SK-N-SH (cell line): ENCODE measurements around the gene GIT2. TPM values are rescaled to one million over a fixed set of nuclear protein-coding genes. Genes with fewer than 3 reads are reported as not detected.

Experiments used
- CTCF ChIA-PET: fragments of 300-600, 350-600 bp; formaldehyde crosslinking; extraction: SDS; loops from one replicate; lab custom pipeline; 2021; lab: Yijun Ruan, JAX
- POLR2A ChIA-PET: fragments of 350-600 bp; sonication (Branson Sonifier 250); formaldehyde crosslinking; extraction: SDS; loops from one replicate; lab custom pipeline; 2020; ENCODE audit warnings: antibody characterized with exemption, inconsistent platforms; lab: Yijun Ruan, JAX
- DNase-seq: peaks from one replicate; pipeline ENCODE4 v3.0.0; 2012
- H2AFZ ChIP-seq: fragments of 200-600 bp; sonication (generic); 2 replicates; pipeline ENCODE4 v1.8.1; 2016; ENCODE audit warnings: antibody characterized with exemption, mild to moderate bottlenecking, low read depth
- H3F3A ChIP-seq: fragments of 200-600 bp; sonication (generic); replicated peaks from 2 replicates; pipeline ENCODE3; 2016; ENCODE audit warnings: antibody characterized with exemption, mild to moderate bottlenecking; ENCODE audit not compliant: insufficient read depth
- H3K27ac ChIP-seq, 2 experiments: fragments of 200-500 bp in 1 of 2; fragments of 200-600 bp in 1 of 2; sonication (Bioruptor generic) in 1 of 2; sonication (generic), shearing (Covaris generic) in 1 of 2; 2 replicates each; pipeline versions ENCODE4 v1.5.1 to v1.6.1; 2014 to 2016; ENCODE audit warnings: low read depth in 2 of 2, inconsistent platforms in 1 of 2, low read length in 1 of 2, mild to moderate bottlenecking in 1 of 2, mixed read lengths in 1 of 2
- H3K27me3 ChIP-seq: fragments of 200-600 bp; sonication (generic), shearing (Covaris generic); 2 replicates; pipeline ENCODE4 v1.6.1; 2016; ENCODE audit warnings: mixed run types; ENCODE audit not compliant: insufficient read depth
- H3K36me3 ChIP-seq, 2 experiments: fragments of 200-500 bp in 1 of 2; fragments of 200-600 bp in 1 of 2; sonication (Bioruptor generic) in 1 of 2; sonication (generic) in 1 of 2; replicated peaks in 1 of 2; 2 replicates each; pipeline versions ENCODE3 to v1.5.1; 2014 to 2016; ENCODE audit warnings: low read length in 1 of 2, mild to moderate bottlenecking in 1 of 2; ENCODE audit not compliant: insufficient read depth in 2 of 2, control insufficient read depth in 1 of 2
- H3K4me1 ChIP-seq, 2 experiments: fragments of 200-500 bp in 1 of 2; fragments of 200-600 bp in 1 of 2; sonication (Bioruptor generic) in 1 of 2; sonication (generic), shearing (Covaris generic) in 1 of 2; 2 replicates each; pipeline versions ENCODE4 v1.5.1 to v1.6.1; 2014 to 2016; ENCODE audit warnings: low read depth in 1 of 2, low read length in 1 of 2, mixed run types in 1 of 2; ENCODE audit not compliant: insufficient read depth in 2 of 2, control insufficient read depth in 1 of 2
- H3K4me2 ChIP-seq: fragments of 200-600 bp; sonication (generic), shearing (Covaris generic); 2 replicates; pipeline ENCODE4 v1.6.1; 2017; ENCODE audit warnings: mixed run types
- H3K4me3 ChIP-seq, 2 experiments: fragments of 200-500 bp in 1 of 2; fragments of 200-600 bp in 1 of 2; sonication (Bioruptor generic) in 1 of 2; sonication (generic), shearing (Covaris generic) in 1 of 2; 2 replicates each; pipeline versions ENCODE4 v1.5.1 to v1.8.1; 2014 to 2016; ENCODE audit warnings: low read depth in 2 of 2, inconsistent platforms in 1 of 2, low read length in 1 of 2, mild to moderate bottlenecking in 1 of 2, mixed read lengths in 1 of 2, moderate library complexity in 1 of 2
- H3K79me2 ChIP-seq: fragments of 200-600 bp; sonication (generic); 2 replicates; pipeline ENCODE4 v1.8.1; 2017; ENCODE audit warnings: mild to moderate bottlenecking; ENCODE audit not compliant: insufficient read depth
- H3K9ac ChIP-seq: fragments of 200-600 bp; sonication (generic); 2 replicates; pipeline ENCODE4 v1.6.1; 2017; ENCODE audit warnings: mixed run types
- H3K9me2 ChIP-seq: fragments of 200-600 bp; sonication (generic); 2 replicates; pipeline ENCODE4 v1.6.1; 2017; ENCODE audit warnings: mixed run types
- H3K9me3 ChIP-seq: fragments of 200-600 bp; sonication (generic); 2 replicates; pipeline ENCODE4 v1.6.1; 2017; ENCODE audit warnings: mixed run types, mild to moderate bottlenecking, moderate library complexity
- H4K20me1 ChIP-seq: fragments of 200-600 bp; sonication (generic); 2 replicates; pipeline ENCODE4 v1.6.1; 2017; ENCODE audit warnings: mild to moderate bottlenecking, mixed run types; ENCODE audit not compliant: insufficient read depth
- CHD2 ChIP-seq: fragments of 150-350 bp; IDR thresholded peaks from 2 replicates; pipeline ENCODE4 v1.6.1; 2018; ENCODE audit warnings: low read length; ENCODE audit not compliant: partially characterized antibody
- CTCF ChIP-seq: fragments of 200-600 bp; sonication (generic); IDR thresholded peaks from 2 replicates; pipeline ENCODE4 v1.6.1; 2017; ENCODE audit warnings: antibody characterized with exemption, mild to moderate bottlenecking, moderate library complexity
- ELF1 ChIP-seq: IDR thresholded peaks from 2 replicates; pipeline ENCODE4 v1.4.0; 2012
- EP300 ChIP-seq, 2 experiments: IDR thresholded peaks; 2 replicates each; pipeline versions ENCODE4 v1.4.0 to v1.6.1; 2012; ENCODE audit warnings: borderline replicate concordance in 1 of 2, low read depth in 1 of 2, low read length in 1 of 2
- EZH2phosphoT487 ChIP-seq: fragments of 200-600 bp; sonication (generic); IDR thresholded peaks from 2 replicates; pipeline ENCODE4 v1.6.1; 2017; ENCODE audit warnings: low read depth, mixed run types, mild to moderate bottlenecking, antibody characterized with exemption, moderate library complexity, borderline replicate concordance
- FOSL2 ChIP-seq: IDR thresholded peaks from 2 replicates; pipeline ENCODE4 v1.4.0; 2012; ENCODE audit warnings: low read depth, mild to moderate bottlenecking, moderate library complexity, borderline replicate concordance
- FOXM1 ChIP-seq: IDR thresholded peaks from 2 replicates; pipeline ENCODE4 v1.4.0; 2012; ENCODE audit warnings: low read depth, mild to moderate bottlenecking
- GABPA ChIP-seq: IDR thresholded peaks from 2 replicates; pipeline ENCODE4 v1.4.0; 2012; ENCODE audit warnings: low read depth, mild to moderate bottlenecking
- JUND ChIP-seq: IDR thresholded peaks from 2 replicates; pipeline ENCODE4 v1.4.0; 2012
- MXI1 ChIP-seq: IDR thresholded peaks from 2 replicates; pipeline ENCODE4 v1.6.1; 2012; ENCODE audit warnings: mild to moderate bottlenecking, low read depth, low read length, improper control_type of control experiment
- NFIC ChIP-seq: IDR thresholded peaks from 2 replicates; pipeline ENCODE4 v1.4.0; 2012; ENCODE audit warnings: borderline replicate concordance
- NRF1 ChIP-seq: IDR thresholded peaks from 2 replicates; pipeline ENCODE4 v1.6.1; 2012; ENCODE audit warnings: low read depth, mild to moderate bottlenecking, low read length
- POLR2AphosphoS5 ChIP-seq: IDR thresholded peaks from 2 replicates; pipeline ENCODE4 v1.6.1; 2012; ENCODE audit warnings: low read depth, low read length
- RCOR1 ChIP-seq: fragments of 150-350 bp; IDR thresholded peaks from 2 replicates; pipeline ENCODE4 v1.6.1; 2017; ENCODE audit warnings: antibody characterized with exemption, low read length
- TCF12 ChIP-seq: IDR thresholded peaks from 2 replicates; pipeline ENCODE4 v1.4.0; 2012
- TEAD4 ChIP-seq: IDR thresholded peaks from 2 replicates; pipeline ENCODE4 v1.4.0; 2012; ENCODE audit warnings: mild to moderate bottlenecking, borderline replicate concordance; ENCODE audit not compliant: insufficient read depth
- ZBTB33 ChIP-seq: IDR thresholded peaks from 2 replicates; pipeline ENCODE4 v1.4.0; 2012; ENCODE audit warnings: low read depth, borderline replicate concordance
- WGBS: methylation state at CpG from one replicate; pipeline ENCODE4 v1.1.6; 2017; ENCODE audit warnings: low lambda C conversion rate; 5-methylcytosine and 5-hydroxymethylcytosine counted together
- polyA plus RNA-seq, 3 experiments: library from polyadenylated mRNA; depleted of rRNA; stranded (reverse); fragments of >200 nt; gene quantifications; 2 replicates each; pipeline ENCODE4 v1.2.3, GENCODE V29; 2012
- TF ChIP-seq, protein P1 (sequence below): IDR thresholded peaks from 2 replicates; pipeline ENCODE4; 2012
- TF ChIP-seq, protein P2 (sequence below): IDR thresholded peaks from 2 replicates; pipeline ENCODE4 v1.4.0; 2012; ENCODE audit warnings: low read depth
- TF ChIP-seq, protein P3 (sequence below): fragments of 150-350 bp; IDR thresholded peaks from 2 replicates; pipeline ENCODE4 v1.6.1; 2016; ENCODE audit warnings: mild to moderate bottlenecking, low read depth, low read length

Gene GIT2
- polyA plus RNA-seq, 1 of the 3 experiments (the other 2 are of a cell fraction) = 21.2 TPM

GRCh38 chr12:109953656-109954055 lies 42.5 kb downstream of the GIT2 start:
- TF ChIP-seq GABPA (no peak), POLR2AphosphoS5 (no peak), ELF1 (no peak), ZBTB33 (no peak), MXI1 (no peak), FOSL2 (no peak), TEAD4 (no peak), CHD2 (no peak), TCF12 (no peak), NRF1 (no peak), EZH2phosphoT487 (no peak), FOXM1 (no peak), JUND (no peak), NFIC (no peak), EP300 (IDR thresholded peaks at IDR 0.05; ENCODE audit: borderline replicate concordance in 1 of 2, low read depth in 1 of 2, low read length in 1 of 2) (no peak), CTCF (no peak), RCOR1 (no peak)
- TF ChIP-seq, protein P1, sequence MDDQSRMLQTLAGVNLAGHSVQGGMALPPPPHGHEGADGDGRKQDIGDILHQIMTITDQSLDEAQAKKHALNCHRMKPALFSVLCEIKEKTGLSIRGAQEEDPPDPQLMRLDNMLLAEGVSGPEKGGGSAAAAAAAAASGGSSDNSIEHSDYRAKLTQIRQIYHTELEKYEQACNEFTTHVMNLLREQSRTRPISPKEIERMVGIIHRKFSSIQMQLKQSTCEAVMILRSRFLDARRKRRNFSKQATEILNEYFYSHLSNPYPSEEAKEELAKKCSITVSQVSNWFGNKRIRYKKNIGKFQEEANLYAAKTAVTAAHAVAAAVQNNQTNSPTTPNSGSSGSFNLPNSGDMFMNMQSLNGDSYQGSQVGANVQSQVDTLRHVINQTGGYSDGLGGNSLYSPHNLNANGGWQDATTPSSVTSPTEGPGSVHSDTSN = no peak
- TF ChIP-seq, protein P2, sequence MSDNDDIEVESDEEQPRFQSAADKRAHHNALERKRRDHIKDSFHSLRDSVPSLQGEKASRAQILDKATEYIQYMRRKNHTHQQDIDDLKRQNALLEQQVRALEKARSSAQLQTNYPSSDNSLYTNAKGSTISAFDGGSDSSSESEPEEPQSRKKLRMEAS = no peak
- TF ChIP-seq, protein P3, sequence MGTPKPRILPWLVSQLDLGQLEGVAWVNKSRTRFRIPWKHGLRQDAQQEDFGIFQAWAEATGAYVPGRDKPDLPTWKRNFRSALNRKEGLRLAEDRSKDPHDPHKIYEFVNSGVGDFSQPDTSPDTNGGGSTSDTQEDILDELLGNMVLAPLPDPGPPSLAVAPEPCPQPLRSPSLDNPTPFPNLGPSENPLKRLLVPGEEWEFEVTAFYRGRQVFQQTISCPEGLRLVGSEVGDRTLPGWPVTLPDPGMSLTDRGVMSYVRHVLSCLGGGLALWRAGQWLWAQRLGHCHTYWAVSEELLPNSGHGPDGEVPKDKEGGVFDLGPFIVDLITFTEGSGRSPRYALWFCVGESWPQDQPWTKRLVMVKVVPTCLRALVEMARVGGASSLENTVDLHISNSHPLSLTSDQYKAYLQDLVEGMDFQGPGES = no peak
- peak overlapping the region in 1 of 2 experiments; percentile 92; a peak in 1 of 4 replicates for H3K27ac ChIP-seq
- H3K4me2 ChIP-seq = no peak overlapping the region
- peaks cover 3% of the 10 kb centered on the region; the same call in 1 of the 2 replicates for H4K20me1 ChIP-seq
- DNase-seq = no peak
- peaks cover 50% of the 10 kb centered on the region for H3F3A ChIP-seq
- H3K79me2 ChIP-seq = no peaks in the 10 kb centered on the region
- peaks cover 5 to 43% of the 10 kb centered on the region in 2 experiments for H3K4me1 ChIP-seq
- H2AFZ ChIP-seq = no peak overlapping the region
- H3K4me3 ChIP-seq = no peak overlapping the region
- peaks cover 38 to 40% of the 10 kb centered on the region in 2 experiments for H3K36me3 ChIP-seq
- no peaks in the 10 kb centered on the region for H3K27me3 ChIP-seq
- CTCF ChIA-PET = no interaction called here
- POLR2A ChIA-PET = no interaction called here
- no peaks in the 10 kb centered on the region for H3K9me3 ChIP-seq
- no peak overlapping the region for H3K9ac ChIP-seq
- no peaks in the 10 kb centered on the region for H3K9me2 ChIP-seq
- WGBS = 96% methylated on average over 5 of the region's 5 CpGs
